Measurements from ENCODE around the gene NPLOC4.

DNA sequence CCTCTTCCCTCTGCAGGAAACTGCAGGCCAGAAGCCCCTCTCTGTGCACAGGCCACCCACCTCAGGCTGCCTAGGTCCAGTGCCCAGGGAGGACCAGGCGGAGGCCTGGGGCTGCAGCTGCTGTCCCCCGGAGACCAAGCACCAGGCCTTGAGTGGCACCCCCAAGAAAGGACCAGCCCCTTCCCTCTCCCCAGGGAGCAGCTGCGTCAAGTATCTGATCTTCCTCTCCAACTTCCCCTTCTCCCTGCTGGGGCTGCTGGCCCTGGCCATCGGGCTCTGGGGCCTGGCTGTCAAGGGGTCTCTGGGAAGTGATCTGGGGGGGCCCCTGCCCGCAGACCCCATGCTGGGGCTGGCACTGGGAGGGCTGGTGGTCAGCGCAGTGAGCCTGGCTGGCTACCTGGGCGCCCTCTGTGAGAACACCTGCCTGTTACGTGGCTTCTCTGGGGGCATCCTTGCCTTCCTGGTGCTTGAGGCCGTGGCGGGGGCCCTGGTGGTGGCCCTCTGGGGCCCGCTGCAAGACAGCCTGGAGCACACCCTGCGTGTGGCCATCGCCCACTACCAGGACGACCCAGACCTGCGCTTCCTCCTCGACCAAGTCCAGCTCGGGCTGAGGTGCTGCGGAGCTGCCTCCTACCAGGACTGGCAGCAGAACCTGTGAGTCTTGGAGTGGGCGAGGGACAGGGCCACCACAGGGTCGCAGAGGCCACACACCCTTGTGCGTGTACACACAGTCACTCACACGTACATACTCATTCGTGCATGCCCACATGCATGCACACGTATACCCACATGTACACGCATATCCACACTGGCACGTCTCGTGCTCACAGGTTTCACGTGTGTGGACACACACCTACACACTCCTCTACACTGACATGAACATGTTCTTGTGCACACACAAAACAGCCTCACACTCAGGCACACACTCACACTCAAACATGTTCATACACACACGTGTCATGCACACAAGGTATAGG, 8.4 kb upstream of the NPLOC4 start:
- TF ChIP-seq EP300 (IDR thresholded peaks at IDR 0.05; ENCODE audit: borderline replicate concordance in 1 of 2, low read depth in 1 of 2, low read length in 1 of 2), result no peak
- TF ChIP-seq FOXJ3 (CRISPR knock-in tag; IDR thresholded peaks at IDR 0.05), result no peak
- TF ChIP-seq, protein P1, sequence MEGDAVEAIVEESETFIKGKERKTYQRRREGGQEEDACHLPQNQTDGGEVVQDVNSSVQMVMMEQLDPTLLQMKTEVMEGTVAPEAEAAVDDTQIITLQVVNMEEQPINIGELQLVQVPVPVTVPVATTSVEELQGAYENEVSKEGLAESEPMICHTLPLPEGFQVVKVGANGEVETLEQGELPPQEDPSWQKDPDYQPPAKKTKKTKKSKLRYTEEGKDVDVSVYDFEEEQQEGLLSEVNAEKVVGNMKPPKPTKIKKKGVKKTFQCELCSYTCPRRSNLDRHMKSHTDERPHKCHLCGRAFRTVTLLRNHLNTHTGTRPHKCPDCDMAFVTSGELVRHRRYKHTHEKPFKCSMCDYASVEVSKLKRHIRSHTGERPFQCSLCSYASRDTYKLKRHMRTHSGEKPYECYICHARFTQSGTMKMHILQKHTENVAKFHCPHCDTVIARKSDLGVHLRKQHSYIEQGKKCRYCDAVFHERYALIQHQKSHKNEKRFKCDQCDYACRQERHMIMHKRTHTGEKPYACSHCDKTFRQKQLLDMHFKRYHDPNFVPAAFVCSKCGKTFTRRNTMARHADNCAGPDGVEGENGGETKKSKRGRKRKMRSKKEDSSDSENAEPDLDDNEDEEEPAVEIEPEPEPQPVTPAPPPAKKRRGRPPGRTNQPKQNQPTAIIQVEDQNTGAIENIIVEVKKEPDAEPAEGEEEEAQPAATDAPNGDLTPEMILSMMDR (IDR thresholded peaks at IDR 0.05), result no peak
- TF ChIP-seq YY1 (IDR thresholded peaks at IDR 0.05; ENCODE audit: low read depth), result no peak
- TF ChIP-seq, protein P2, sequence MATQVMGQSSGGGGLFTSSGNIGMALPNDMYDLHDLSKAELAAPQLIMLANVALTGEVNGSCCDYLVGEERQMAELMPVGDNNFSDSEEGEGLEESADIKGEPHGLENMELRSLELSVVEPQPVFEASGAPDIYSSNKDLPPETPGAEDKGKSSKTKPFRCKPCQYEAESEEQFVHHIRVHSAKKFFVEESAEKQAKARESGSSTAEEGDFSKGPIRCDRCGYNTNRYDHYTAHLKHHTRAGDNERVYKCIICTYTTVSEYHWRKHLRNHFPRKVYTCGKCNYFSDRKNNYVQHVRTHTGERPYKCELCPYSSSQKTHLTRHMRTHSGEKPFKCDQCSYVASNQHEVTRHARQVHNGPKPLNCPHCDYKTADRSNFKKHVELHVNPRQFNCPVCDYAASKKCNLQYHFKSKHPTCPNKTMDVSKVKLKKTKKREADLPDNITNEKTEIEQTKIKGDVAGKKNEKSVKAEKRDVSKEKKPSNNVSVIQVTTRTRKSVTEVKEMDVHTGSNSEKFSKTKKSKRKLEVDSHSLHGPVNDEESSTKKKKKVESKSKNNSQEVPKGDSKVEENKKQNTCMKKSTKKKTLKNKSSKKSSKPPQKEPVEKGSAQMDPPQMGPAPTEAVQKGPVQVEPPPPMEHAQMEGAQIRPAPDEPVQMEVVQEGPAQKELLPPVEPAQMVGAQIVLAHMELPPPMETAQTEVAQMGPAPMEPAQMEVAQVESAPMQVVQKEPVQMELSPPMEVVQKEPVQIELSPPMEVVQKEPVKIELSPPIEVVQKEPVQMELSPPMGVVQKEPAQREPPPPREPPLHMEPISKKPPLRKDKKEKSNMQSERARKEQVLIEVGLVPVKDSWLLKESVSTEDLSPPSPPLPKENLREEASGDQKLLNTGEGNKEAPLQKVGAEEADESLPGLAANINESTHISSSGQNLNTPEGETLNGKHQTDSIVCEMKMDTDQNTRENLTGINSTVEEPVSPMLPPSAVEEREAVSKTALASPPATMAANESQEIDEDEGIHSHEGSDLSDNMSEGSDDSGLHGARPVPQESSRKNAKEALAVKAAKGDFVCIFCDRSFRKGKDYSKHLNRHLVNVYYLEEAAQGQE (IDR thresholded peaks at IDR 0.05; ENCODE audit: low read depth, low read length), result no peak
- TF ChIP-seq GABPA (IDR thresholded peaks at IDR 0.05; ENCODE audit: low read depth), result no peak
- no peak for TF ChIP-seq RAD21 (IDR thresholded peaks at IDR 0.05; ENCODE audit: low read length)
- TF ChIP-seq RFX5 (IDR thresholded peaks at IDR 0.05; ENCODE audit: low read length), result no peak
- no peak for TF ChIP-seq GATA2 (CRISPR knock-in tag; IDR thresholded peaks at IDR 0.05)
- no peak for TF ChIP-seq ELF1 (IDR thresholded peaks at IDR 0.05)
- no peak for TF ChIP-seq MXI1 (IDR thresholded peaks at IDR 0.05; ENCODE audit: low read depth, low read length)

All from SK-N-SH (cell line).